K562 (cell line): ENCODE data around the gene CDC42BPB. TPM values are rescaled to one million over a fixed set of nuclear protein-coding genes. Genes with fewer than 3 reads are reported as not detected.

Source experiments
- ATAC-seq: fragments of 200-7000 bp; cut with Tn5 transposase; 3 replicates; pipeline ENCODE4 v1.9.1; 2020; ENCODE audit warnings: moderate library complexity
- BruUV-seq: library from RNA; stranded (reverse); fragments of 400-500 nt; replicated peaks from 2 replicates; lab custom pipeline; 2021; lab: Mats Ljungman, UMichigan
- CTCF ChIA-PET: fragments of 300-600 bp; formaldehyde crosslinking; extraction: SDS; loops from one replicate; lab custom pipeline; 2021; ENCODE audit warnings: low intra/inter-chr PET ratio; lab: Yijun Ruan, JAX
- POLR2A ChIA-PET: fragments of 300-600, 350-650 bp; sonication (Branson Sonifier 250); formaldehyde crosslinking; extraction: SDS; loops from one replicate; lab custom pipeline; 2021; ENCODE audit warnings: antibody characterized with exemption, inconsistent platforms; lab: Yijun Ruan, JAX
- DNase-seq, 4 experiments: peaks; one replicate each; pipeline versions ENCODE4 v3.0.0 to v3.0.0-alpha.2; 2011 to 2018; ENCODE audit warnings: low spot score in 3 of 4, mixed read lengths in 3 of 4; ENCODE audit errors: extremely low read depth in 1 of 4
- FAIRE-seq: peaks from 2 replicates; lab custom pipeline; 2011; peaks lifted over from hg19 to GRCh38; lab: Jason Lieb, UNC
- H2AFZ ChIP-seq: 2 replicates; pipeline ENCODE4 v1.6.0; 2011; ENCODE audit warnings: low read depth, low read length, control low read depth, inconsistent platforms
- H3K27ac ChIP-seq: fragments of 200-600 bp; 3 replicates; pipeline ENCODE4 v1.8.0; 2011; ENCODE audit warnings: low read depth, mild to moderate bottlenecking, control low read depth, inconsistent platforms, low read length, moderate library complexity, mixed read lengths; ENCODE audit errors: extremely low read depth
- H3K27me3 ChIP-seq, 2 experiments: fragments of 300-600 bp in 1 of 2; 2 replicates in 1 of 2; 3 replicates in 1 of 2; pipeline versions ENCODE4 v1.6.0 to v1.8.0; 2011; ENCODE audit warnings: inconsistent platforms in 2 of 2, low read length in 2 of 2, mild to moderate bottlenecking in 1 of 2, mixed read lengths in 1 of 2, moderate library complexity in 1 of 2; ENCODE audit not compliant: control insufficient read depth in 2 of 2, insufficient read depth in 2 of 2
- H3K36me3 ChIP-seq: fragments of 300-600 bp; 3 replicates; pipeline ENCODE4 v1.8.0; 2011; ENCODE audit warnings: mild to moderate bottlenecking, low read length, inconsistent platforms; ENCODE audit not compliant: control insufficient read depth, insufficient read depth
- H3K4me1 ChIP-seq, 2 experiments: fragments of 200-600 bp in 1 of 2; replicated peaks in 1 of 2; 2 replicates in 1 of 2; 3 replicates in 1 of 2; pipeline versions ENCODE4 v1.5.1 to v1.8.0; 2011; ENCODE audit warnings: inconsistent platforms in 2 of 2, low read length in 2 of 2, mild to moderate bottlenecking in 1 of 2, mixed read lengths in 1 of 2, moderate library complexity in 1 of 2; ENCODE audit not compliant: control insufficient read depth in 2 of 2, insufficient read depth in 2 of 2
- H3K4me2 ChIP-seq: 2 replicates; pipeline ENCODE4 v1.6.1; 2011; ENCODE audit warnings: low read length, control low read depth, inconsistent platforms, mixed read lengths; ENCODE audit not compliant: insufficient read depth
- H3K4me3 ChIP-seq: fragments of 200-600 bp; sonication (generic), shearing (Covaris generic); 2 replicates; pipeline ENCODE4 v1.5.1; 2016; ENCODE audit warnings: control low read depth, inconsistent platforms
- H3K79me2 ChIP-seq: fragments of 200-600 bp; 3 replicates; pipeline ENCODE4 v1.8.0; 2011; ENCODE audit warnings: low read length, inconsistent platforms; ENCODE audit not compliant: control insufficient read depth, insufficient read depth
- H3K9ac ChIP-seq, 2 experiments: 2 replicates each; pipeline versions ENCODE4 v1.6.0 to v1.6.1; 2011; ENCODE audit warnings: low read depth in 2 of 2, low read length in 2 of 2, control low read depth in 1 of 2, inconsistent platforms in 1 of 2, mild to moderate bottlenecking in 1 of 2, mixed read lengths in 1 of 2; ENCODE audit not compliant: insufficient read depth in 1 of 2
- H3K9me1 ChIP-seq: one replicate; pipeline ENCODE4 v1.6.0; 2011; ENCODE audit warnings: inconsistent platforms, mild to moderate bottlenecking, low read length, moderate library complexity; ENCODE audit not compliant: control insufficient read depth, insufficient read depth
- H3K9me3 ChIP-seq: replicated peaks from 2 replicates; pipeline ENCODE4 v1.5.1; 2011; ENCODE audit warnings: low read depth, low read length, inconsistent platforms; ENCODE audit not compliant: control insufficient read depth, insufficient read depth
- H4K20me1 ChIP-seq: replicated peaks from 2 replicates; pipeline ENCODE4 v1.6.1; 2011; ENCODE audit warnings: low read length, inconsistent platforms, mixed read lengths; ENCODE audit not compliant: control insufficient read depth, insufficient read depth
- BDP1 ChIP-seq: IDR thresholded peaks from 3 replicates; pipeline ENCODE4 v1.6.1; 2011; ENCODE audit not compliant: insufficient read length, insufficient read depth
- HMG20A ChIP-seq: fragments of 450-650 bp; formaldehyde crosslinking; conservative IDR thresholded peaks from 2 replicates; pipeline ENCODE4 v1.4.0; 2020; ENCODE audit warnings: mild to moderate bottlenecking, mixed read lengths
- ZBED1 ChIP-seq: IDR thresholded peaks from 2 replicates; pipeline ENCODE4 v1.6.1; 2014
- WGBS: fragments of 100-300 bp; shearing (Covaris generic); methylation state at CpG from one replicate; pipeline ENCODE4 v1.1.6; 2016; ENCODE audit warnings: low coverage, mixed read lengths; ENCODE audit not compliant: insufficient coverage; ENCODE audit errors: missing lambda C conversion rate; 5-methylcytosine and 5-hydroxymethylcytosine counted together
- in situ Hi-C: fragments of 300-500 bp; cut with MboI; formaldehyde crosslinking; loops from 4 replicates; pipeline ENCODE4 v1.15.0; 2018; ENCODE audit warnings: inconsistent platforms, mixed read lengths
- intact Hi-C: fragments of 100-400 bp; cut with micrococcal nuclease; formaldehyde crosslinking; loops from 2 replicates; pipeline ENCODE4 v1.14.2; 2022
- polyA plus RNA-seq, 8 experiments: library from polyadenylated mRNA; depleted of rRNA in 4 of 8; stranded (reverse) in 5 of 8; unstranded in 3 of 8; fragments of >200 nt; fragmentation: Nextera tagmentation in 2 of 8; fragmentation: Illumina TruSeq in 1 of 8; extraction: Ambion mirVana in 2 of 8; extraction: Trizol in 1 of 8; gene quantifications; 2 replicates each; pipeline versions ENCODE4 v1.2.1 to v1.2.3, GENCODE V29; 2011 to 2014; ENCODE audit warnings: inconsistent platforms in 1 of 8, missing spikeins in 1 of 8
- total RNA-seq, 7 experiments: library from RNA; depleted of rRNA in 6 of 7; stranded (reverse); fragments of >200 nt in 6 of 7; fragmentation: Illumina TruSeq in 2 of 7; extraction: Trizol in 2 of 7; gene quantifications; 2 replicates each; pipeline versions ENCODE4 v1.2.1 to v1.2.3, GENCODE V29; 2011 to 2021; ENCODE audit warnings: low replicate concordance in 1 of 7
- TF ChIP-seq, protein P1 (sequence below): fragments of 250-450 bp; sonication (Bioruptor Pico); IDR thresholded peaks from 2 replicates; pipeline ENCODE4 v1.4.0; 2020; ENCODE audit warnings: mild to moderate bottlenecking, moderate library complexity
- TF ChIP-seq, protein P2 (sequence below): sonication (generic); formaldehyde crosslinking; IDR thresholded peaks from 2 replicates; pipeline ENCODE4 v1.8.1; 2023; ENCODE audit warnings: mild to moderate bottlenecking, missing genetic modification reagents

Gene CDC42BPB
- total and polyA plus RNA-seq, 9 of the 15 experiments (the other 6 are each of a cell fraction or from before 2014, with no cell fraction given) = 0.07 to 24.3 (median 12.6) TPM

GRCh38 chr14:103021684-103022001 is 35.7 kb downstream of the CDC42BPB start:
- in situ Hi-C loops = no loop called here

More at GRCh38 chr14:103021684-103022001, 35.7 kb downstream of the CDC42BPB start:
- TF ChIP-seq, protein P1, sequence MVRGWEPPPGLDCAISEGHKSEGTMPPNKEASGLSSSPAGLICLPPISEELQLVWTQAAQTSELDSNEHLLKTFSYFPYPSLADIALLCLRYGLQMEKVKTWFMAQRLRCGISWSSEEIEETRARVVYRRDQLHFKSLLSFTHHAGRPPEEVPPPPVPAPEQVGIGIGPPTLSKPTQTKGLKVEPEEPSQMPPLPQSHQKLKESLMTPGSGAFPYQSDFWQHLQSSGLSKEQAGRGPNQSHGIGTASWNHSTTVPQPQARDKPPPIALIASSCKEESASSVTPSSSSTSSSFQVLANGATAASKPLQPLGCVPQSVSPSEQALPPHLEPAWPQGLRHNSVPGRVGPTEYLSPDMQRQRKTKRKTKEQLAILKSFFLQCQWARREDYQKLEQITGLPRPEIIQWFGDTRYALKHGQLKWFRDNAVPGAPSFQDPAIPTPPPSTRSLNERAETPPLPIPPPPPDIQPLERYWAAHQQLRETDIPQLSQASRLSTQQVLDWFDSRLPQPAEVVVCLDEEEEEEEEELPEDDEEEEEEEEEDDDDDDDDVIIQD (CRISPR knock-in tag) = no peak
- TF ChIP-seq BDP1 = no peak
- no peak for TF ChIP-seq ZBED1
- no peak for TF ChIP-seq HMG20A (CRISPR knock-in tag)
- TF ChIP-seq, protein P2, sequence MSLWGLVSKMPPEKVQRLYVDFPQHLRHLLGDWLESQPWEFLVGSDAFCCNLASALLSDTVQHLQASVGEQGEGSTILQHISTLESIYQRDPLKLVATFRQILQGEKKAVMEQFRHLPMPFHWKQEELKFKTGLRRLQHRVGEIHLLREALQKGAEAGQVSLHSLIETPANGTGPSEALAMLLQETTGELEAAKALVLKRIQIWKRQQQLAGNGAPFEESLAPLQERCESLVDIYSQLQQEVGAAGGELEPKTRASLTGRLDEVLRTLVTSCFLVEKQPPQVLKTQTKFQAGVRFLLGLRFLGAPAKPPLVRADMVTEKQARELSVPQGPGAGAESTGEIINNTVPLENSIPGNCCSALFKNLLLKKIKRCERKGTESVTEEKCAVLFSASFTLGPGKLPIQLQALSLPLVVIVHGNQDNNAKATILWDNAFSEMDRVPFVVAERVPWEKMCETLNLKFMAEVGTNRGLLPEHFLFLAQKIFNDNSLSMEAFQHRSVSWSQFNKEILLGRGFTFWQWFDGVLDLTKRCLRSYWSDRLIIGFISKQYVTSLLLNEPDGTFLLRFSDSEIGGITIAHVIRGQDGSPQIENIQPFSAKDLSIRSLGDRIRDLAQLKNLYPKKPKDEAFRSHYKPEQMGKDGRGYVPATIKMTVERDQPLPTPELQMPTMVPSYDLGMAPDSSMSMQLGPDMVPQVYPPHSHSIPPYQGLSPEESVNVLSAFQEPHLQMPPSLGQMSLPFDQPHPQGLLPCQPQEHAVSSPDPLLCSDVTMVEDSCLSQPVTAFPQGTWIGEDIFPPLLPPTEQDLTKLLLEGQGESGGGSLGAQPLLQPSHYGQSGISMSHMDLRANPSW (CRISPR knock-in tag) = no peak
- no peak overlapping the region for H2AFZ ChIP-seq
- FAIRE-seq (no peak), ATAC-seq (no peak), DNase-seq (no peak)
- no peaks in the 10 kb centered on the region for H3K36me3 ChIP-seq
- H3K27me3 ChIP-seq = no peaks in the 10 kb centered on the region
- BruUV-seq = no TSS peak
- H3K27ac ChIP-seq = no peak overlapping the region
- intact Hi-C loops = no loop called here
- peaks cover 3 to 5% of the 10 kb centered on the region in 2 experiments; a peak in 4 of 5 replicates for H3K4me1 ChIP-seq
- peak overlapping the region in 1 of 2 experiments; percentile 45; a peak in 1 of 4 replicates for H3K9ac ChIP-seq
- H3K79me2 ChIP-seq = no peaks in the 10 kb centered on the region; the same call in 1 of the 3 replicates
- CTCF ChIA-PET = no interaction called here
- H4K20me1 ChIP-seq = no peaks in the 10 kb centered on the region
- H3K4me2 ChIP-seq = no peak overlapping the region
- no peak overlapping the region for H3K4me3 ChIP-seq
- WGBS = 77% methylated on average over 9 of the region's 11 CpGs
- no peaks in the 10 kb centered on the region for H3K9me3 ChIP-seq
- H3K9me1 ChIP-seq = no peaks in the 10 kb centered on the region
- POLR2A ChIA-PET = no interaction called here
